Fibroblast of peridontal ligament (primary cell): ENCODE results near the gene INAVA.
"Not testable (repeated sequence)": the region's sequence is repeated elsewhere in the genome, so short reads cannot be mapped to it uniquely, and the experiment has no call there.

Experiments
- DNase-seq: peaks from one replicate; pipeline ENCODE4 v3.0.0-alpha.2; 2010; ENCODE audit errors: extremely low read depth

INAVA gene

GRCh38 chr1:200899015-200899386 lies 4.3 kb downstream of the INAVA start:
- DNase-seq = no peak

GRCh38 chr1:200899451-200899915 lies 4.8 kb downstream of the INAVA start:
- no peak for DNase-seq

- DNase-seq = no peak
Observed at GRCh38 chr1:200899954-200900867, 5.5 kb downstream of the INAVA start.

DNA sequence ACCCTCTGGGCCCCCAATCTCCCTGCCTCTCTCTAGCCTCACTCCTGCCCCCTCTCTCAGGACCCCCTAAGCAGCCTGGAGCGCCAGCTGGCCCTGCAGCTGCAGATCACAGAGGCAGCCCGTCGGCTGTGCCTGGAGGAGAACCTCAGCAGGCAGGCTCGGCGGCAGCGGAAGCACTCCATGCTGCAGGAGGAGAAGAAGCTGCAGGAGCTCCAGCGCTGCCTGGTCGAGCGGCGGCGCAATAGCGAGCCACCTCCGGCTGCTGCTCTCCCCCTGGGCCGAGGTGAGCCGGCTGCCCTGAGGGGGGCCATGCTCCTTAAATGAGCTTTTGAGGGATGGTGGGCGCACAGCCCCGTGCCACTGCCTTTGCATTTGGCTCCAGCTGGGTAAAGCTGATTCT lies 6.2 kb downstream of the INAVA start:
- no peak for DNase-seq

- no peak for DNase-seq
Observed at GRCh38 chr1:200901350-200901749, 6.7 kb downstream of the INAVA start.

GRCh38 chr1:200901796-200902444 lies 7.2 kb downstream of the INAVA start:
- DNase-seq = no peak

DNA sequence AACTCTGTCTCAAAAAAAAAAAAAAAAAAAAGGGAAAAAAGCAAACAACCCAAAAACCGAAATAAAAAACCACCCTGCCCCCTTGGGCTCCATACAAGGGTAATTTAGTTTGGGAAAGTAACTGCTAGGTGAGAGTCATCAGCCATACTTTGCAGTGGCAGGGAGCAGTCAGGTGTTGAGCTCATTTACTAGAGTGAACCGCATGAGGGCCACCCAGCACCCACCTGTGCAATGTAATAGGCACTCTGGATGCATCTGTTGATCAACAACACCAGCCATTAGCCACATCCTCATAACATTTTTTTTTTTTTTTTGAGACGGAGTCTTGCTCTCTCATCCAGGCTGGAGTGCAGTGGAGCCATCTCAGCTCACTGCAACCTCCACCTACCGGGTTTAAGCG lies 9.1 kb downstream of the INAVA start:
- no peak for DNase-seq

GRCh38 chr1:200904772-200905171 lies 10.1 kb downstream of the INAVA start:
- DNase-seq = no peak

DNA sequence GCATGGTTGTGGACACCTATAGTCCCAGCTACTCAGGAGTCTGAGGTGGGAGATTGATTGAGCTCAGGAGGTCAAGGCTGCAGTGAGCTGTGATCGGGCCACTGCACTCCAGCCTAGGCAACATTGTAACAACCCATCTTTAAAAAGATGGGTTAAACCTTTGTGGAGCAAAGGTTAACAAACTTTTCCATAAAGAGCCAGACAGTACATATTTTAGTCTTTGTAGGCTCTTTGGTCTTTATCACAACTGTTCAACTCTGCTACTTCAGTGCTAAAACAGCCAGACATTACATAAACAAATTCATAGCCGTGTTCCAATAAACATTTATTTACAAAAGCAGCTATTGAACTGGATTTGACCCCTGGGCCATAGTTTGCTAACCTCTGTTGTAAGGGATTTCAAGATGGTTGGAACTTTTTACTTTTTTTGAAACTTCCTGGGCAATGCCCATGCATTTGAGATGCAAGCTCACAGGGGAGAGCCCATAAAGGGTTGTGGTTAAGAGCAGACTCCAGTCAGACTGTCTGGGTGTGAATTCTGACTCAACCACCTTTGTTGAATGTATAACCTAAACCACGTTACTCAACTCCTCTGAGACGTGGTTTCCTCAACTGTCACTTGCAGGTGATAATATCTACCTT lies 10.8 kb downstream of the INAVA start:
- no peak for DNase-seq

DNA sequence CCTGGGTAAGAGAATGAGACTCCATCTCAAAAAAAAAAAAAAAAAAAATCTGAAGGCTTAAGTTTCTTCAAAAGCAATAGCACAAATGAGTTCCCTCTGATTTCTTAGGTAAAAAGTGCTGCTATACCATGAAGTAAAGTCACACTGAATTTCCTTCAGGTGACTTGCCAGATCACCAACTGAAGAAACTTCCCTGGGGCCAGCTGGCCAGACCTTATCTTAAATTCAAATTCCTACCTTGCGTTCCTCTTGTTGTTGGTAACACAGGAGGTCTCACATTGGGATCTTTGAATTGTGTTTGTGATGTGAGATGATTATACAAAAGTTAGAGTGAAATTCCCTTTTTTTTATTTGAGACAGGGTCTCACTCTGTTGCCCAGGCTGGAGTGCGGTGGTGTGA lies 11.8 kb downstream of the INAVA start:
- no peak for DNase-seq

DNA sequence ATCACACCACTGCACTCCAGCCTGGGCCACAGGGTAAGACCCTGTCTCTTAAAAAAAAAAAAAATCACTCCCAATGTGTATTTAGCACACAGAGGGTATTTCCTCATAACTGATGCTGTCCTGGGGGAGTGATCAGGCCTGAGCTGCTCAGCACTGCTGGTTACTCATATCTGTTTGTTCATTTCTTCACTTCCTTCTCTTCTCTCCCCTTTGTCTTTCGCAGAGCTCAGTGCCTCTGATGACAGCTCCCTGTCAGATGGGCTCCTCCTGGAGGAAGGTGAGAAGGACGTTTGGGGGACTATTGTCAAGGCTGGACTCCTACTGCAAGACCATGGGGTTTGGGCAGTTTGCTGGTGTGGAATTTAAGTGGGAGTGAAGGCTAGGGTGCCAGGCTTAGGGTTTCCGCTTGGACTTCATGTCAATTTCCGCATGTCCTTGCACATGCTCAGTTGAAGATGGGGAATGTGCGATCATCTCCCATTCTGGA lies 13.0 kb downstream of the INAVA start:
- DNase-seq = no peak

GRCh38 chr1:200908191-200908868 lies 13.6 kb downstream of the INAVA start:
- DNase-seq = no peak

GRCh38 chr1:200909071-200909470 lies 14.4 kb downstream of the INAVA start:
- DNase-seq = no peak

- DNase-seq = no peak
Observed at GRCh38 chr1:200909757-200910239, 15.1 kb downstream of the INAVA start.

DNA sequence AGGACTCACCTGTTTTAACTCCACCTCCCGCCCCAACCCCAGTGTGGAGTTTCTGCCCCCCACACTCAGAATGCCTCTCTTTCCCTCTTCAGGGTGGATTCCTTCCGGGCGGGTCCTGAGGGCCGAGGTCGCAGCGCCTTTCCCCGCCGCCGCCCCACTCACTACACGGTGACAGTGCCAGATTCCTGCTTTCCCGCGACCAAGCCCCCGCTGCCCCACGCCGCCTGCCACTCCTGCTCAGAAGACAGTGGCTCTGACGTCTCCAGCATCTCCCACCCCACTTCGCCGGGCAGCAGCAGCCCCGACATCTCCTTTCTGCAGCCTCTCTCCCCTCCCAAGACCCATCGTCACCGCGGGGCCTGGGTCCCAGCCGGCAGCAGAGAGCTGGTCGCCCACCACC lies 16.7 kb downstream of the INAVA start:
- DNase-seq = no peak

- not testable (repeated sequence) for DNase-seq
Observed at GRCh38 chr1:200911936-200912335, 17.2 kb downstream of the INAVA start.

DNA sequence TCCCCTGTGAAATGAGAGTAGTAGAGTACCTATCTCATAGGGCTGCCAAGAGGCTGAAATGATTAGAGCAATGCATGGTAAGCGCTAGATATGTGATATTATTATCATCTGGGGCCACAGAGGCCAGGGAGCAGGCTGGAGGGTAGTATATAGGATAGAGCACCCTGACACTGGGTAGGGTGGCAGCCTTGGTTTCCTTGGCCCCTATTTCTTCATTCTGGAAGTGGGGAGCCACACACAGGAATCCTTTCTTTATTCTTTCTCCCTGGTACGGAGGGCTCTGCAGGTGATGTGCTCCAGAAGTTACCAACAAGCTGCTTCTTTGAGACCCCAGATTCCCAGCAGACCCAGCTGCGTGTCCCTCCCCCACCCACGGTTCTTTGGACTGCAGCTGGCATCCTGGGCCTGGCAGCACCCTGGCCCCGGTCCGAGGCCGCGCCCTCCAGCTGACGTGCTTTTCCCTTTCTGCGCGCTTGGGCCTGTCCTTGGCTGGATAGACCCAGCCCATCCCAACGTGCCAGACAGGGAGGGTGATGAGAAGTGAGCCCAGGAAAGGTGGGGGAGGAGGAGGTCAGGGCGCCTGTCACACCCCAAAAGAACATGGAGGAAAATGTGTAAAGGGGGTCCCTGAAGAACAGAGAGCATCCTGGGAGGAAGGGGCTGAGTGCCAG lies 18.2 kb downstream of the INAVA start:
- DNase-seq = no peak

DNA sequence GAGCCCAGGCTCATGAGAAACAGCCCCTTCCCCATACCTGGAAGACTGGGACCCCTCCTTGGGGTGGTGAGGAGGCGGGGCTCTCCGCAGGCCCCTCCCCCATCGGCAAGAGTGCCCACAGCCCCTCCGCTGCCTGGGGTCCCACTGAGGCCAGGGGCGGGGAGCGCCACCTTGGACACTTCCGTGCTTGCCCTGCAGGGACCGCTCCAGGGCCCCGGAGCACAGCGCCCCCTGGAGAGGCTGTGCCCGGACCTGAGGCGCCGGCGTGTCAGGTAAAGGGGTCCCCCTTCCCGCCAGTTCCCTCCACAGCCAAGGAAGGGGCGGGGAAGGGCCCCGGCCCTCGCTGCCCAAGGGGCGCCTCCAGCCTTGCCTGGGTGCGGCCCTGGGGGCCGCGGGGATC lies 21.5 kb downstream of the INAVA start:
- no peak for DNase-seq

GRCh38 chr1:200916681-200917080 lies 22.0 kb downstream of the INAVA start:
- no peak for DNase-seq

- no peak for DNase-seq
Observed at GRCh38 chr1:200917291-200917817, 22.7 kb downstream of the INAVA start.

DNA sequence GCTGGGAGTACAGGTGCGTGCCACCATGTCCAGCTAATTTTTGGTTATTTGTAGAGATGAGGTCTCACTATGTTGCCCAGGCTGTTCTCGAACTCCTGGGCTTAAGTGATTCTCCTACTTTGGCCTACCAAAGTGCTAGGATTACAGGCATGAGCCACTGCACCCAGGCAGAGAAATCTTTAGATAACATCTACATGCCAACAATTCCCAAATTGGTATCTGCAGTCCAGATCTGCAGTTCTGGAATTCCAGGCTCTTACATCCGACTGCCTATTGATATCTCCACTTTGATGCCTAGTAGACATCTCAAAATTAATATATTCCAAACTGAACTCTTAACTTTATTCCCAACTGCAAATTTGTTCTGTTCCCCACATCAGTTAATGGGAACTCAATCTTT lies 23.3 kb downstream of the INAVA start:
- DNase-seq = no peak
